ENCODE data around the gene SRMS. TPM values are rescaled to one million over a fixed set of nuclear protein-coding genes. Genes with fewer than 3 reads are reported as not detected.

SRMS gene
- total and polyA plus RNA-seq, 2 of the 13 experiments (the other 11 are each of a cell fraction or from before 2014, with no cell fraction given) = not detected

GRCh38 chr20:63495741-63496595, 51.6 kb downstream of the SRMS start (continued):
- no peak for TF ChIP-seq ZNF775 (CRISPR knock-in tag; IDR thresholded peaks at IDR 0.05; ENCODE audit: borderline replicate concordance)
- TF ChIP-seq YEATS2 (CRISPR knock-in tag; IDR thresholded peaks at IDR 0.05; ENCODE audit: borderline replicate concordance) = no peak
- TF ChIP-seq ZNF639 (CRISPR knock-in tag; conservative IDR thresholded peaks at IDR 0.05) = no peak
- TF ChIP-seq, protein P1, sequence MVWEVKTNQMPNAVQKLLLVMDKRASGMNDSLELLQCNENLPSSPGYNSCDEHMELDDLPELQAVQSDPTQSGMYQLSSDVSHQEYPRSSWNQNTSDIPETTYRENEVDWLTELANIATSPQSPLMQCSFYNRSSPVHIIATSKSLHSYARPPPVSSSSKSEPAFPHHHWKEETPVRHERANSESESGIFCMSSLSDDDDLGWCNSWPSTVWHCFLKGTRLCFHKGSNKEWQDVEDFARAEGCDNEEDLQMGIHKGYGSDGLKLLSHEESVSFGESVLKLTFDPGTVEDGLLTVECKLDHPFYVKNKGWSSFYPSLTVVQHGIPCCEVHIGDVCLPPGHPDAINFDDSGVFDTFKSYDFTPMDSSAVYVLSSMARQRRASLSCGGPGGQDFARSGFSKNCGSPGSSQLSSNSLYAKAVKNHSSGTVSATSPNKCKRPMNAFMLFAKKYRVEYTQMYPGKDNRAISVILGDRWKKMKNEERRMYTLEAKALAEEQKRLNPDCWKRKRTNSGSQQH (CRISPR knock-in tag; IDR thresholded peaks at IDR 0.05; ENCODE audit: low read depth) = no peak
- no peak for TF ChIP-seq TERF1 (CRISPR knock-in tag; IDR thresholded peaks at IDR 0.05)
- TF ChIP-seq ZNF546 (CRISPR knock-in tag; conservative IDR thresholded peaks at IDR 0.05) = no peak
- TF ChIP-seq, protein P2, sequence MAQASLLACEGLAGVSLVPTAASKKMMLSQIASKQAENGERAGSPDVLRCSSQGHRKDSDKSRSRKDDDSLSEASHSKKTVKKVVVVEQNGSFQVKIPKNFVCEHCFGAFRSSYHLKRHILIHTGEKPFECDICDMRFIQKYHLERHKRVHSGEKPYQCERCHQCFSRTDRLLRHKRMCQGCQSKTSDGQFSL (CRISPR knock-in tag; IDR thresholded peaks at IDR 0.05) = no peak
